H1 (cell line): ENCODE results near the gene PLSCR3. TPM values are rescaled to one million over a fixed set of nuclear protein-coding genes. Genes with fewer than 3 reads are reported as not detected.
A peak's percentile ranks its signal among the peaks of the same experiment; 100 is the strongest.

Experiments used
- CTCF ChIA-PET: fragments of 300-600 bp; sonication (Branson Sonifier 250); formaldehyde crosslinking; loops from one replicate; lab custom pipeline; 2021; ENCODE audit not compliant: partially characterized antibody; lab: Charles Lee
- POLR2A ChIA-PET: fragments of 300-600 bp; sonication (Branson Sonifier 250); formaldehyde crosslinking; loops from one replicate; lab custom pipeline; 2021; ENCODE audit warnings: inconsistent platforms; ENCODE audit not compliant: partially characterized antibody; lab: Charles Lee
- DNase-seq, 2 experiments: peaks; one replicate each; pipeline versions ENCODE4 v3.0.0 to v3.0.0-alpha.2; 2010 to 2022; ENCODE audit warnings: low spot score in 2 of 2, low read depth in 1 of 2, mixed read lengths in 1 of 2
- FAIRE-seq: peaks from 2 replicates; lab custom pipeline; 2011; peaks lifted over from hg19 to GRCh38; lab: Jason Lieb, UNC
- H2AFZ ChIP-seq: 2 replicates; pipeline ENCODE4 v1.8.1; 2012; ENCODE audit warnings: low read length, inconsistent platforms
- H2AK5ac ChIP-seq: 2 replicates; pipeline ENCODE4 v1.6.1; 2013; ENCODE audit warnings: low read depth, low read length
- H2BK120ac ChIP-seq: replicated peaks from 2 replicates; pipeline ENCODE3; 2013; ENCODE audit warnings: low read depth, low read length, inconsistent platforms
- H2BK12ac ChIP-seq: 2 replicates; pipeline ENCODE4 v1.6.1; 2013; ENCODE audit warnings: low read depth, low read length
- H2BK15ac ChIP-seq: 2 replicates; pipeline ENCODE4 v1.6.1; 2013; ENCODE audit warnings: low read length
- H2BK20ac ChIP-seq: 2 replicates; pipeline ENCODE4 v1.6.1; 2013; ENCODE audit warnings: low read length
- H2BK5ac ChIP-seq: 2 replicates; pipeline ENCODE4 v1.6.1; 2013; ENCODE audit warnings: low read depth, low read length
- H3K14ac ChIP-seq: 2 replicates; pipeline ENCODE4 v1.6.1; 2013; ENCODE audit warnings: inconsistent platforms; ENCODE audit not compliant: insufficient read length
- H3K18ac ChIP-seq: 2 replicates; pipeline ENCODE4 v1.6.1; 2013; ENCODE audit warnings: low read length; ENCODE audit errors: extremely low read depth
- H3K23ac ChIP-seq: 2 replicates; pipeline ENCODE4 v1.6.1; 2013; ENCODE audit warnings: inconsistent platforms; ENCODE audit not compliant: insufficient read length
- H3K23me2 ChIP-seq: 2 replicates; pipeline ENCODE4 v1.6.1; 2013; ENCODE audit warnings: low read depth, low read length
- H3K27ac ChIP-seq: 2 replicates; pipeline ENCODE4 v1.6.1; 2011; ENCODE audit warnings: low read depth, low read length, inconsistent platforms
- H3K27me3 ChIP-seq, 4 experiments: replicated peaks in 1 of 4; 1 replicate in 1 of 4; 2 replicates in 3 of 4; pipeline versions ENCODE4 v1.6.1 to v1.8.1; 2011 to 2013; ENCODE audit warnings: low read length in 3 of 4, mild to moderate bottlenecking in 3 of 4, inconsistent platforms in 2 of 4, mixed read lengths in 2 of 4, moderate library complexity in 1 of 4; ENCODE audit not compliant: control insufficient read depth in 3 of 4, insufficient read depth in 3 of 4; ENCODE audit errors: extremely low read depth in 1 of 4
- H3K36me3 ChIP-seq, 4 experiments: 2 replicates each; pipeline versions ENCODE4 v1.6.1 to v1.8.1; 2011 to 2013; ENCODE audit warnings: mild to moderate bottlenecking in 4 of 4, low read length in 3 of 4, moderate library complexity in 2 of 4, control low read depth in 1 of 4, inconsistent platforms in 1 of 4; ENCODE audit not compliant: insufficient read depth in 4 of 4, control insufficient read depth in 2 of 4
- H3K4ac ChIP-seq: replicated peaks from 2 replicates; pipeline ENCODE3; 2013; ENCODE audit warnings: low read length, low read depth, mixed read lengths, inconsistent platforms; ENCODE audit not compliant: insufficient read length
- H3K4me1 ChIP-seq, 4 experiments: replicated peaks in 1 of 4; 1 replicate in 1 of 4; 2 replicates in 3 of 4; pipeline versions ENCODE4 v1.6.1 to v1.8.1; 2011 to 2013; ENCODE audit warnings: low read length in 3 of 4, inconsistent platforms in 2 of 4, mixed read lengths in 1 of 4; ENCODE audit not compliant: insufficient read depth in 4 of 4, control insufficient read depth in 3 of 4
- H3K4me2 ChIP-seq, 2 experiments: 2 replicates each; pipeline versions ENCODE4 v1.6.1 to v1.8.1; 2011 to 2013; ENCODE audit warnings: low read depth in 2 of 2, low read length in 2 of 2, control low read depth in 1 of 2, inconsistent platforms in 1 of 2, mild to moderate bottlenecking in 1 of 2; ENCODE audit not compliant: insufficient read depth in 1 of 2
- H3K4me3 ChIP-seq, 4 experiments: fragments of 200-600, 300-600 bp in 1 of 4; sonication (generic), shearing (Covaris generic), sonication (Bioruptor Twin) in 1 of 4; 2 replicates each; pipeline versions ENCODE4 v1.5.1 to v1.8.1; 2011 to 2016; ENCODE audit warnings: low read length in 4 of 4, low read depth in 3 of 4, control low read depth in 2 of 4, inconsistent platforms in 2 of 4, mild to moderate bottlenecking in 2 of 4, mixed read lengths in 1 of 4, moderate library complexity in 1 of 4; ENCODE audit not compliant: insufficient read depth in 2 of 4; ENCODE audit errors: extremely low read depth in 1 of 4
- H3K56ac ChIP-seq: replicated peaks from 2 replicates; pipeline ENCODE3; 2013; ENCODE audit warnings: low read depth, mild to moderate bottlenecking, mixed read lengths, low read length, inconsistent platforms; ENCODE audit not compliant: insufficient read length
- H3K79me1 ChIP-seq: 2 replicates; pipeline ENCODE4 v1.6.1; 2013; ENCODE audit warnings: low read depth, low read length, control low read depth
- H3K79me2 ChIP-seq, 2 experiments: 2 replicates each; pipeline versions ENCODE4 v1.6.1 to v1.8.1; 2012 to 2013; ENCODE audit warnings: low read length in 2 of 2, mild to moderate bottlenecking in 2 of 2, inconsistent platforms in 1 of 2; ENCODE audit not compliant: insufficient read depth in 2 of 2, control insufficient read depth in 1 of 2
- H3K9ac ChIP-seq, 4 experiments: replicated peaks in 1 of 4; 1 replicate in 1 of 4; 2 replicates in 3 of 4; pipeline versions ENCODE4 v1.6.1 to v1.8.1; 2011 to 2013; ENCODE audit warnings: low read depth in 3 of 4, low read length in 3 of 4, control low read depth in 2 of 4, mild to moderate bottlenecking in 2 of 4, moderate library complexity in 2 of 4, inconsistent platforms in 1 of 4; ENCODE audit errors: extremely low read depth in 1 of 4
- H3K9me3 ChIP-seq, 2 experiments: 2 replicates each; pipeline versions ENCODE4 v1.6.1 to v1.8.1; 2012 to 2013; ENCODE audit warnings: mild to moderate bottlenecking in 2 of 2, moderate library complexity in 2 of 2, control low read depth in 1 of 2, inconsistent platforms in 1 of 2, low read depth in 1 of 2, low read length in 1 of 2, mixed read lengths in 1 of 2; ENCODE audit not compliant: insufficient read depth in 2 of 2
- H4K20me1 ChIP-seq, 2 experiments: replicated peaks in 1 of 2; 2 replicates each; pipeline versions ENCODE3 to v1.8.1; 2011 to 2013; ENCODE audit warnings: inconsistent platforms in 2 of 2, low read length in 2 of 2, mild to moderate bottlenecking in 1 of 2; ENCODE audit not compliant: insufficient read depth in 2 of 2, control insufficient read depth in 1 of 2
- H4K5ac ChIP-seq: 2 replicates; pipeline ENCODE4 v1.6.1; 2013; ENCODE audit warnings: low read length, low read depth, mixed read lengths, inconsistent platforms; ENCODE audit not compliant: insufficient read length
- H4K8ac ChIP-seq: 2 replicates; pipeline ENCODE4 v1.8.0; 2013; ENCODE audit warnings: mild to moderate bottlenecking, moderate library complexity, low read length, inconsistent platforms; ENCODE audit not compliant: insufficient read depth; ENCODE audit errors: extremely low read depth
- H4K91ac ChIP-seq: replicated peaks from 2 replicates; pipeline ENCODE3; 2013; ENCODE audit warnings: low read length, mixed read lengths, inconsistent platforms; ENCODE audit not compliant: insufficient read length
- CEBPB ChIP-seq: IDR thresholded peaks from 2 replicates; pipeline ENCODE4 v1.6.1; 2012; ENCODE audit warnings: low read depth, low read length
- CREB1 ChIP-seq: IDR thresholded peaks from 2 replicates; pipeline ENCODE4 v1.6.1; 2012; ENCODE audit warnings: inconsistent platforms
- E2F6 ChIP-seq: IDR thresholded peaks from 2 replicates; pipeline ENCODE4 v1.6.1; 2012; ENCODE audit warnings: inconsistent platforms
- EGR1 ChIP-seq: IDR thresholded peaks from 2 replicates; pipeline ENCODE4 v1.6.1; 2011; ENCODE audit warnings: low read depth, low read length, borderline replicate concordance
- JUN ChIP-seq: IDR thresholded peaks from 2 replicates; pipeline ENCODE4 v1.6.1; 2011; ENCODE audit warnings: low read depth, mild to moderate bottlenecking, improper control_type of control experiment, low read length
- KDM5A ChIP-seq: fragments of 200-600 bp; IDR thresholded peaks from 2 replicates; pipeline ENCODE4 v1.7.1; 2012; ENCODE audit warnings: mild to moderate bottlenecking, low read length, inconsistent platforms, mixed read lengths
- POLR2A ChIP-seq, 2 experiments: IDR thresholded peaks; 1 replicate in 1 of 2; 2 replicates in 1 of 2; pipeline ENCODE4 v1.6.1; 2011; ENCODE audit warnings: low read depth in 2 of 2, low read length in 2 of 2, mild to moderate bottlenecking in 2 of 2; ENCODE audit errors: control extremely low read depth in 1 of 2
- POU5F1 ChIP-seq: IDR thresholded peaks from 2 replicates; pipeline ENCODE4 v1.6.1; 2011; ENCODE audit warnings: low read depth, mild to moderate bottlenecking, low read length, moderate library complexity
- RBBP5 ChIP-seq: IDR thresholded peaks from 2 replicates; pipeline ENCODE4 v1.7.1; 2012; ENCODE audit warnings: low read depth, mild to moderate bottlenecking, inconsistent platforms, low read length, moderate library complexity, borderline replicate concordance
- SAP30 ChIP-seq: fragments of 300-600 bp; sonication (generic); IDR thresholded peaks from 2 replicates; pipeline ENCODE4 v1.7.1; 2012; ENCODE audit warnings: low read length, moderate library complexity, mild to moderate bottlenecking, inconsistent platforms; ENCODE audit not compliant: insufficient read depth, insufficient replicate concordance
- SUZ12 ChIP-seq: fragments of 200-600 bp; sonication (generic); IDR thresholded peaks from 2 replicates; pipeline ENCODE4 v1.6.1; 2012; ENCODE audit warnings: mild to moderate bottlenecking, inconsistent platforms, low read length, moderate library complexity, mixed read lengths
- WGBS, 2 experiments: shearing (Covaris generic) in 1 of 2; methylation state at CpG; one replicate each; pipeline versions ENCODE4 v1.1.6 to v1.1.7; 2013 to 2015; ENCODE audit warnings: low lambda C conversion rate in 2 of 2, mixed read lengths in 2 of 2, inconsistent platforms in 1 of 2, low coverage in 1 of 2, missing lambda C conversion rate in 1 of 2; ENCODE audit not compliant: insufficient replicate concordance in 2 of 2, insufficient coverage in 1 of 2, insufficient read length in 1 of 2; ENCODE audit errors: extremely low coverage in 1 of 2, missing lambda C conversion rate in 1 of 2; 5-methylcytosine and 5-hydroxymethylcytosine counted together
- polyA plus RNA-seq, 7 experiments: library from polyadenylated mRNA; depleted of rRNA in 3 of 7; stranded (reverse) in 5 of 7; unstranded in 2 of 7; fragments of >200 nt in 5 of 7; fragments of 200-250 nt in 2 of 7; gene quantifications; 1 replicate in 5 of 7; 2 replicates in 1 of 7; 4 replicates in 1 of 7; pipeline versions ENCODE4 v1.2.1 to v1.2.3, GENCODE V29; 2011 to 2013; ENCODE audit warnings: missing spikeins in 2 of 7, mixed read lengths in 2 of 7
- total RNA-seq: library from RNA; stranded (reverse); fragmentation: NEBNext Ultra II Directional; extraction: Animal tissue kit (Norgen Biotek cat#: 25700); gene quantifications from 2 replicates; pipeline ENCODE4 v1.2.1, GENCODE V29; 2021

PLSCR3 gene
- total and polyA plus RNA-seq, 2 of the 8 experiments (the other 6 are each of a cell fraction or from before 2014, with no cell fraction given) = 36.1 to 38.7 TPM

- Histone ChIP-seq H2BK5ac (peak overlapping the region; percentile 75; the same call in 1 of the 2 replicates), H3K4ac (no peak overlapping the region), H2AFZ (no peak overlapping the region), H3K79me1 (no peaks in the 10 kb centered on the region; the same call in 1 of the 2 replicates), H4K8ac (no peak overlapping the region), H3K56ac (no peak overlapping the region), H3K9me3 (no peaks in the 10 kb centered on the region), H4K20me1 (peaks cover 2 to 8% of the 10 kb centered on the region in 2 experiments), H3K4me3 (peak overlapping the region; percentile 69 to 83 (median 72); a peak in 7 of 8 replicates), H3K4me1 (peaks cover 0 to 9% (median 3%) of the 10 kb centered on the region in 4 experiments; a peak in 6 of 7 replicates), H4K91ac (no peak overlapping the region), H3K27me3 (no peaks in the 10 kb centered on the region), H4K5ac (no peak overlapping the region), H2BK120ac (no peak overlapping the region), H3K36me3 (peaks cover 0 to 27% (median 10%) of the 10 kb centered on the region in 4 experiments; a peak in 5 of 8 replicates), H2BK15ac (no peak overlapping the region), H3K23me2 (peaks cover 14% of the 10 kb centered on the region; the same call in 1 of the 2 replicates), H2BK20ac (no peak overlapping the region), H3K4me2 (peak overlapping the region; percentile 91 to 95), H3K9ac (no peak overlapping the region), H3K23ac (no peak overlapping the region), H3K79me2 (no peaks in the 10 kb centered on the region), H3K14ac (no peak overlapping the region), H3K18ac (no peak overlapping the region), H3K27ac (no peak overlapping the region), H2AK5ac (no peak overlapping the region), H2BK12ac (no peak overlapping the region)
- DNase-seq (no peak), FAIRE-seq (no peak)
- WGBS, 2 experiments = 45% methylated on average over 38 of the region's 42 CpGs; no CpG with 5 or more reads in 1 of the 2 experiments
- CTCF ChIA-PET = interaction anchor here (0.6 to 2.6 kb wide), 14 partner anchors 9 to 197 kb away, joined by 3 to 9 read pairs (median 4); partner anchors contain the start of genes SOX15 and SPEM1
- POLR2A ChIA-PET = interaction anchor here (0.7 to 4.9 kb wide), 10 partner anchors 9 to 185 kb away, joined by 3 to 29 read pairs (median 3); partner anchors contain the start of genes GPS2, TMEM256 and TNK1
- TF ChIP-seq JUN (no peak), SUZ12 (no peak), KDM5A (no peak), POU5F1 (no peak), POLR2A (IDR thresholded peaks at IDR 0.05; ENCODE audit: control extremely low read depth in 1 of 2, low read depth in 2 of 2, low read length in 2 of 2) (no peak), E2F6 (peak; percentile 79; the same call in 1 of the 2 replicates), EGR1 (no peak), CREB1 (no peak), RBBP5 (0 out of 2 replicates have a peak, but pooled peaks have one; percentile 15), SAP30 (no peak), CEBPB (no peak)
Observed at GRCh38 chr17:7392696-7393612, 1.4 kb downstream of the PLSCR3 start.
